D721Med (cell line): Measurements from ENCODE around the gene MRPL18.
"Not testable (repeated sequence)": the region's sequence is repeated elsewhere in the genome, so short reads cannot be mapped to it uniquely, and the experiment has no call there.

Experiments
- DNase-seq: peaks from one replicate; pipeline ENCODE4 v3.0.0; 2011; ENCODE audit warnings: low spot score; ENCODE audit not compliant: insufficient read length
- FAIRE-seq: peaks from 2 replicates; lab custom pipeline; 2011; peaks lifted over from hg19 to GRCh38; lab: Jason Lieb, UNC
- TF ChIP-seq, protein P1 (sequence below): IDR thresholded peaks from 2 replicates; pipeline ENCODE4 v1.5.1; 2012; ENCODE audit warnings: mild to moderate bottlenecking, control low read depth; ENCODE audit not compliant: insufficient read depth; ENCODE audit errors: missing control alignments

Gene MRPL18

GRCh38 chr6:159806021-159806458 lies 15.8 kb downstream of the MRPL18 start:
- DNase-seq (no peak), FAIRE-seq (no peak)
- TF ChIP-seq, protein P1, sequence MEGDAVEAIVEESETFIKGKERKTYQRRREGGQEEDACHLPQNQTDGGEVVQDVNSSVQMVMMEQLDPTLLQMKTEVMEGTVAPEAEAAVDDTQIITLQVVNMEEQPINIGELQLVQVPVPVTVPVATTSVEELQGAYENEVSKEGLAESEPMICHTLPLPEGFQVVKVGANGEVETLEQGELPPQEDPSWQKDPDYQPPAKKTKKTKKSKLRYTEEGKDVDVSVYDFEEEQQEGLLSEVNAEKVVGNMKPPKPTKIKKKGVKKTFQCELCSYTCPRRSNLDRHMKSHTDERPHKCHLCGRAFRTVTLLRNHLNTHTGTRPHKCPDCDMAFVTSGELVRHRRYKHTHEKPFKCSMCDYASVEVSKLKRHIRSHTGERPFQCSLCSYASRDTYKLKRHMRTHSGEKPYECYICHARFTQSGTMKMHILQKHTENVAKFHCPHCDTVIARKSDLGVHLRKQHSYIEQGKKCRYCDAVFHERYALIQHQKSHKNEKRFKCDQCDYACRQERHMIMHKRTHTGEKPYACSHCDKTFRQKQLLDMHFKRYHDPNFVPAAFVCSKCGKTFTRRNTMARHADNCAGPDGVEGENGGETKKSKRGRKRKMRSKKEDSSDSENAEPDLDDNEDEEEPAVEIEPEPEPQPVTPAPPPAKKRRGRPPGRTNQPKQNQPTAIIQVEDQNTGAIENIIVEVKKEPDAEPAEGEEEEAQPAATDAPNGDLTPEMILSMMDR = no peak

- DNase-seq (no peak), FAIRE-seq (no peak)
- TF ChIP-seq, protein P1 = no peak
These were observed 17.0 kb downstream of the MRPL18 start for GRCh38 chr6:159807150-159807858.

DNA sequence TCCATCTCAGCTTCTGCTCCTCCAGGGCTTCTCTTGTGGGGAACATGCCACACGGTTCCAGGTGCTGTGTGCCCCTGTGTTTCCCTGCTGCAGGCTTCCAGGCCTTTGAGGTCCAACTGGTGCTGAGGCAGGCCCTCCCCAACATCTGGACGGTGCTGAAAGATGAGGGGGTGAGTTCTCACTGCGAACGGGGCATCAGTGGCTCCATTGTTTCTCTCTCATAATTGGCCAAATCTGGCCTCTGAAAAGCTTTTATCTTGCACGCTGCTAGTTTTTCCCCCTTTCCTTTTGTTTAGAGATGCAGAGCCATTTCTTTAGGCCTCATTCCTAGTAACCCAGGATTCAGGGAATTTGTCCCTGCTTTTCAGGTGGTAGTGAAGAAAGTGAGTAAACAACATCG lies 18.4 kb downstream of the MRPL18 start:
- TF ChIP-seq, protein P1 = no peak
- FAIRE-seq = no peak
- no peak for DNase-seq

DNA sequence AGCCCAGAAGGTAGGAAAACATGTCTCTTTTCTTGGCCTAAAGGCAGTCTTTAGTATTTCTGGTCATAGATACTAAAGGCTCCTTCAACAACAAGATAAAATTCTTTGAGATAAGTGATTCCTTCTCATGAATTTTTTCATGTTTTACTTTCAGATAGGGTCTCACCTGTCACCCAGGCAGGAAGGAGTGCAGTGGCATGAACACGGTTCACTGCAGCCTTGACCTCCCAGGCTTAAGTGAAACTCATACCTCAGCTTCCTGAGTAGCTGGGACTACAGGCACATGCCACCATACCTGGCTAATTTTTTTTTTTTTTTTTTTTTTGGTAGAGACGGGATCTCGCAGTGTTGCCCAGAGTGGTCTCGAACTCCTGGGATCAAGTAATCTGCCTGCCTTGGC lies 18.9 kb downstream of the MRPL18 start:
- DNase-seq = no peak
- TF ChIP-seq, protein P1 = no peak
- no peak for FAIRE-seq

- FAIRE-seq (no peak), DNase-seq (no peak)
- TF ChIP-seq, protein P1 = no peak
These were observed 23.5 kb downstream of the MRPL18 start for GRCh38 chr6:159813781-159814180.

- TF ChIP-seq, protein P1 = no peak
- DNase-seq (no peak), FAIRE-seq (no peak)
These were observed 25.1 kb downstream of the MRPL18 start for GRCh38 chr6:159815410-159815809.

- FAIRE-seq, DNase-seq: not testable (repeated sequence)
These were observed 26.5 kb downstream of the MRPL18 start for GRCh38 chr6:159816775-159817174.
